IMR-90 (cell line): ENCODE results near the gene RPLP1. TPM values are rescaled to one million over a fixed set of nuclear protein-coding genes. Genes with fewer than 3 reads are reported as not detected.

ENCODE experiments used
- ATAC-seq: fragments of 200-7000 bp; cut with Tn5 transposase; 2 replicates; pipeline ENCODE4 v1.9.1; 2020; ENCODE audit warnings: low read depth, mild to moderate bottlenecking, moderate library complexity
- BruUV-seq: library from RNA; stranded (reverse); fragments of 400-500 nt; replicated peaks from 2 replicates; lab custom pipeline; 2021; lab: Mats Ljungman, UMichigan
- CTCF ChIA-PET: fragments of 300-600 bp; formaldehyde crosslinking; extraction: SDS; loops from one replicate; lab custom pipeline; 2021; ENCODE audit warnings: antibody characterized with exemption; lab: Yijun Ruan, JAX
- POLR2A ChIA-PET: fragments of 300-600 bp; sonication (Branson Sonifier 250); formaldehyde crosslinking; loops from one replicate; lab custom pipeline; 2022; ENCODE audit warnings: antibody characterized with exemption; ENCODE audit not compliant: unreplicated experiment; lab: Charles Lee
- DNase-seq: peaks from one replicate; pipeline ENCODE4 v3.0.0; 2013
- H2AFZ ChIP-seq: replicated peaks from 2 replicates; pipeline ENCODE3; 2013; ENCODE audit warnings: low read length, mild to moderate bottlenecking; ENCODE audit not compliant: poor library complexity
- H2AK5ac ChIP-seq: 2 replicates; pipeline ENCODE4 v1.6.1; 2013; ENCODE audit warnings: low read depth, low read length, inconsistent platforms
- H2AK9ac ChIP-seq: replicated peaks from 2 replicates; pipeline ENCODE3; 2013; ENCODE audit warnings: mild to moderate bottlenecking, low read depth, low read length, moderate library complexity; ENCODE audit not compliant: poor library complexity
- H2BK120ac ChIP-seq: 2 replicates; pipeline ENCODE4 v1.6.1; 2013; ENCODE audit warnings: low read depth, low read length, inconsistent platforms
- H2BK15ac ChIP-seq: 3 replicates; pipeline ENCODE4 v1.6.1; 2013; ENCODE audit warnings: low read depth, low read length, inconsistent platforms
- H2BK20ac ChIP-seq: 2 replicates; pipeline ENCODE4 v1.6.1; 2013; ENCODE audit warnings: low read depth, mild to moderate bottlenecking, inconsistent platforms, low read length, moderate library complexity
- H2BK5ac ChIP-seq: 2 replicates; pipeline ENCODE4 v1.6.1; 2013; ENCODE audit warnings: mild to moderate bottlenecking, low read depth, low read length, inconsistent platforms; ENCODE audit not compliant: poor library complexity, severe bottlenecking
- H3K14ac ChIP-seq: replicated peaks from 2 replicates; pipeline ENCODE4 v1.6.1; 2013; ENCODE audit warnings: low read depth, low read length, inconsistent platforms
- H3K18ac ChIP-seq: 2 replicates; pipeline ENCODE4 v1.6.1; 2013; ENCODE audit warnings: low read depth, low read length, control low read depth
- H3K23ac ChIP-seq: 2 replicates; pipeline ENCODE4 v1.6.1; 2013; ENCODE audit warnings: low read depth, low read length, inconsistent platforms
- H3K27ac ChIP-seq: 2 replicates; pipeline ENCODE4 v1.5.1; 2013; ENCODE audit warnings: mild to moderate bottlenecking, control low read depth, low read length; ENCODE audit not compliant: insufficient read depth
- H3K27me3 ChIP-seq: 2 replicates; pipeline ENCODE4 v1.6.1; 2013; ENCODE audit warnings: low read length; ENCODE audit not compliant: control insufficient read depth, insufficient read depth
- H3K36me3 ChIP-seq: 2 replicates; pipeline ENCODE4 v1.6.1; 2013; ENCODE audit warnings: low read length, mixed read lengths; ENCODE audit not compliant: control insufficient read depth, insufficient read depth
- H3K4ac ChIP-seq: 2 replicates; pipeline ENCODE4 v1.6.1; 2013; ENCODE audit warnings: low read depth, low read length, inconsistent platforms
- H3K4me1 ChIP-seq: 2 replicates; pipeline ENCODE4 v1.6.1; 2013; ENCODE audit warnings: low read length, mixed read lengths; ENCODE audit not compliant: control insufficient read depth, insufficient read depth
- H3K4me2 ChIP-seq: 2 replicates; pipeline ENCODE4 v1.6.1; 2013; ENCODE audit warnings: low read depth, mild to moderate bottlenecking, control low read depth, low read length, moderate library complexity
- H3K4me3 ChIP-seq: 2 replicates; pipeline ENCODE4 v1.5.1; 2013; ENCODE audit warnings: low read depth, mild to moderate bottlenecking, control low read depth, low read length, moderate library complexity; ENCODE audit not compliant: insufficient read depth
- H3K56ac ChIP-seq: 2 replicates; pipeline ENCODE4 v1.6.1; 2013; ENCODE audit warnings: low read length, inconsistent platforms; ENCODE audit not compliant: insufficient read depth; ENCODE audit errors: extremely low read depth
- H3K79me1 ChIP-seq, 2 experiments: 2 replicates each; pipeline ENCODE4 v1.6.1; 2013; ENCODE audit warnings: low read length in 2 of 2, inconsistent platforms in 1 of 2, low read depth in 1 of 2
- H3K9ac ChIP-seq: 2 replicates; pipeline ENCODE4 v1.6.1; 2013; ENCODE audit warnings: low read depth, low read length, control low read depth
- H3K9me1 ChIP-seq: 2 replicates; pipeline ENCODE4 v1.6.1; 2013; ENCODE audit warnings: low read length, inconsistent platforms; ENCODE audit not compliant: insufficient read depth
- H3K9me3 ChIP-seq: 2 replicates; pipeline ENCODE4 v1.6.1; 2013; ENCODE audit warnings: low read length; ENCODE audit not compliant: control insufficient read depth, insufficient read depth
- H4K20me1 ChIP-seq: 2 replicates; pipeline ENCODE4 v1.6.1; 2013; ENCODE audit warnings: low read length, inconsistent platforms; ENCODE audit not compliant: insufficient read depth
- H4K5ac ChIP-seq: 2 replicates; pipeline ENCODE4 v1.6.1; 2013; ENCODE audit warnings: mild to moderate bottlenecking, low read depth, low read length, control low read depth
- H4K8ac ChIP-seq, 2 experiments: 2 replicates each; pipeline ENCODE4 v1.6.1; 2013; ENCODE audit warnings: low read depth in 2 of 2, low read length in 2 of 2, control low read depth in 1 of 2, inconsistent platforms in 1 of 2
- H4K91ac ChIP-seq: 2 replicates; pipeline ENCODE4 v1.6.1; 2013; ENCODE audit warnings: low read depth, low read length, inconsistent platforms; ENCODE audit not compliant: insufficient read depth
- BHLHE40 ChIP-seq: fragments of 150-350 bp; IDR thresholded peaks from 2 replicates; pipeline ENCODE4 v1.6.1; 2016; ENCODE audit warnings: mild to moderate bottlenecking, low read depth, low read length
- FOS ChIP-seq: fragments of 150-350 bp; IDR thresholded peaks from 2 replicates; pipeline ENCODE4 v1.6.1; 2016; ENCODE audit warnings: low read depth, low read length
- MAFK ChIP-seq: IDR thresholded peaks from 2 replicates; pipeline ENCODE4 v1.6.1; 2012; ENCODE audit warnings: low read depth, low read length, improper control_type of control experiment
- MAZ ChIP-seq: IDR thresholded peaks from 2 replicates; pipeline ENCODE4 v1.6.1; 2012; ENCODE audit warnings: low read depth, mild to moderate bottlenecking, low read length, improper control_type of control experiment, moderate library complexity, borderline replicate concordance
- MXI1 ChIP-seq: IDR thresholded peaks from 2 replicates; pipeline ENCODE4 v1.6.1; 2012; ENCODE audit warnings: low read depth, mild to moderate bottlenecking, low read length, moderate library complexity, borderline replicate concordance
- NFE2L2 ChIP-seq: fragments of 150-350 bp; IDR thresholded peaks from 2 replicates; pipeline ENCODE4 v1.6.1; 2016; ENCODE audit warnings: low read depth, mild to moderate bottlenecking, low read length
- RAD21 ChIP-seq: IDR thresholded peaks from 2 replicates; pipeline ENCODE4 v1.6.1; 2012; ENCODE audit warnings: low read length, improper control_type of control experiment
- RFX5 ChIP-seq: IDR thresholded peaks from 2 replicates; pipeline ENCODE4 v1.8.0; 2012; ENCODE audit warnings: low read depth, mild to moderate bottlenecking, low read length, moderate library complexity
- WGBS, 2 experiments: methylation state at CpG; one replicate each; pipeline versions ENCODE4 v1.1.5 to v1.1.7; 2013; ENCODE audit warnings: missing lambda C conversion rate in 2 of 2; ENCODE audit not compliant: insufficient read length in 1 of 2; ENCODE audit errors: extremely low coverage in 2 of 2; 5-methylcytosine and 5-hydroxymethylcytosine counted together
- dilution Hi-C: fragments of 300-500 bp; cut with HindIII; formaldehyde crosslinking; loops from one replicate; pipeline ENCODE4 v1.14.3; 2018; ENCODE audit warnings: low sequenced_read_pairs; ENCODE audit not compliant: unreplicated experiment
- in situ Hi-C: fragments of 300-500 bp; cut with MboI; formaldehyde crosslinking; loops from 3 replicates; pipeline ENCODE4 v1.14.3; 2019; ENCODE audit warnings: low sequenced_read_pairs, inconsistent platforms, mixed read lengths
- intact Hi-C: fragments of 100-400 bp; cut with micrococcal nuclease; formaldehyde crosslinking; loops from 2 replicates; pipeline ENCODE4 v1.10.0; 2022
- polyA plus RNA-seq, 3 experiments: library from polyadenylated mRNA; depleted of rRNA; stranded (reverse); fragments of >200 nt; gene quantifications; 2 replicates each; pipeline ENCODE4 v1.2.3, GENCODE V29; 2012; ENCODE audit warnings: low replicate concordance in 1 of 3
- total RNA-seq: library from RNA; depleted of rRNA; stranded (reverse); fragments of >200 nt; gene quantifications from 2 replicates; pipeline ENCODE4 v1.2.3, GENCODE V29; 2012
- TF ChIP-seq, protein P1 (sequence below): conservative IDR thresholded peaks from 2 replicates; pipeline ENCODE4 v1.5.1; 2012; ENCODE audit warnings: mild to moderate bottlenecking, low read depth, low read length, improper control_type of control experiment
- TF ChIP-seq, protein P2 (sequence below): fragments of 150-350 bp; IDR thresholded peaks from 2 replicates; pipeline ENCODE4 v1.6.1; 2016; ENCODE audit warnings: low read depth, mild to moderate bottlenecking, low read length, moderate library complexity, borderline replicate concordance

The RPLP1 gene
- total and polyA plus RNA-seq, 2 of the 4 experiments (the other 2 are of a cell fraction): 97.0 to 1,440 TPM

DNA sequence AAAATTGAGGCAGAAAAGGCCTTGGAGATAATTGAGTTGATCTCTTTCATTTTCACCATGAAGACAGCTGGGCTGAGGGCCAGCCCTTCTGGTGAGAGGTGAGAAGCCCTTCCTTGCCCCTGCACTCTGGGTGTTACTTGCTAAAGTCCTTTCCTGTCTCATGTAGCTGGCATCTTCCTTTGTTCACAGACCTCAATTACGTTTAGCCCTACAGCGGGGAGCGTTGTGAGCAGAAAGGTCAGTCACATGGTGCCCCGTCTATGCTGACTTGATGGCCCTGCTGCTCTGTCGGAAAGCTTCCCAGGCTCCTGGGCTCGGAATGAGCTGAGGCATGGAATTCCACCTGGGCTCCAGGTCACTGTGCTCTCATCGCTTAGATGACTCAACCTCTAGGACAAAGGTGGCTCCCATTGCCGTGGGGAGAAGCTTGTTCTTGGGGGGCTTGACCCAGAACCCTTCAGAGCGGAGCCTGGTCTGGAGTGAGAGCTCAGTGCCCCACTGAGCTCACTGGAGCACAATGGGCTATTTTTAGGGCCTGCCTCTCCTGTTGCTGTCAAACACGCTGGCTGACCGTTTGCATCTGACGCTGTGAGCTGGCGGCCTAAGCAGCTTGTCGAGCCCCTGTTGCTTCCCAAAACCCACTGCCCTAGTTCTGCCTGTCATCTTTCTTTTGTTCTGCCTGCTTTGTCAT is 47.0 kb downstream of the RPLP1 start:
- no peak for TF ChIP-seq RFX5
- TF ChIP-seq FOS: no peak
- no peak for TF ChIP-seq MAFK
- TF ChIP-seq, protein P1, sequence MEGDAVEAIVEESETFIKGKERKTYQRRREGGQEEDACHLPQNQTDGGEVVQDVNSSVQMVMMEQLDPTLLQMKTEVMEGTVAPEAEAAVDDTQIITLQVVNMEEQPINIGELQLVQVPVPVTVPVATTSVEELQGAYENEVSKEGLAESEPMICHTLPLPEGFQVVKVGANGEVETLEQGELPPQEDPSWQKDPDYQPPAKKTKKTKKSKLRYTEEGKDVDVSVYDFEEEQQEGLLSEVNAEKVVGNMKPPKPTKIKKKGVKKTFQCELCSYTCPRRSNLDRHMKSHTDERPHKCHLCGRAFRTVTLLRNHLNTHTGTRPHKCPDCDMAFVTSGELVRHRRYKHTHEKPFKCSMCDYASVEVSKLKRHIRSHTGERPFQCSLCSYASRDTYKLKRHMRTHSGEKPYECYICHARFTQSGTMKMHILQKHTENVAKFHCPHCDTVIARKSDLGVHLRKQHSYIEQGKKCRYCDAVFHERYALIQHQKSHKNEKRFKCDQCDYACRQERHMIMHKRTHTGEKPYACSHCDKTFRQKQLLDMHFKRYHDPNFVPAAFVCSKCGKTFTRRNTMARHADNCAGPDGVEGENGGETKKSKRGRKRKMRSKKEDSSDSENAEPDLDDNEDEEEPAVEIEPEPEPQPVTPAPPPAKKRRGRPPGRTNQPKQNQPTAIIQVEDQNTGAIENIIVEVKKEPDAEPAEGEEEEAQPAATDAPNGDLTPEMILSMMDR: no peak
- TF ChIP-seq NFE2L2: no peak
- no peak for TF ChIP-seq MAZ
- no peak for TF ChIP-seq MXI1
- no peak for TF ChIP-seq RAD21
- TF ChIP-seq, protein P2, sequence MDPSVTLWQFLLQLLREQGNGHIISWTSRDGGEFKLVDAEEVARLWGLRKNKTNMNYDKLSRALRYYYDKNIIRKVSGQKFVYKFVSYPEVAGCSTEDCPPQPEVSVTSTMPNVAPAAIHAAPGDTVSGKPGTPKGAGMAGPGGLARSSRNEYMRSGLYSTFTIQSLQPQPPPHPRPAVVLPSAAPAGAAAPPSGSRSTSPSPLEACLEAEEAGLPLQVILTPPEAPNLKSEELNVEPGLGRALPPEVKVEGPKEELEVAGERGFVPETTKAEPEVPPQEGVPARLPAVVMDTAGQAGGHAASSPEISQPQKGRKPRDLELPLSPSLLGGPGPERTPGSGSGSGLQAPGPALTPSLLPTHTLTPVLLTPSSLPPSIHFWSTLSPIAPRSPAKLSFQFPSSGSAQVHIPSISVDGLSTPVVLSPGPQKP: no peak
- no peak for TF ChIP-seq BHLHE40
- 52% methylated on average over 10 of the region's 14 CpGs; no CpG with 5 or more reads in 1 of the 2 experiments for WGBS, 2 experiments
- H2BK20ac ChIP-seq: no peak overlapping the region
- H4K20me1 ChIP-seq: no peaks in the 10 kb centered on the region
- H2AK9ac ChIP-seq: no peak overlapping the region
- no peak overlapping the region for H2AK5ac ChIP-seq
- H4K8ac ChIP-seq: no peak overlapping the region
- no peak overlapping the region for H3K9ac ChIP-seq
- no TSS peak for BruUV-seq
- intact Hi-C loops: no loop called here
- H3K4ac ChIP-seq: no peak overlapping the region
- H4K5ac ChIP-seq: no peak overlapping the region
- H3K79me1 ChIP-seq: no peaks in the 10 kb centered on the region
- no peak overlapping the region for H3K14ac ChIP-seq
- in situ Hi-C loops: no loop called here
- H3K9me3 ChIP-seq: no peaks in the 10 kb centered on the region
- no peak overlapping the region for H3K23ac ChIP-seq
- no peak for DNase-seq
- dilution Hi-C loops: no loop called here
- no peak overlapping the region for H3K4me3 ChIP-seq
- ChIA-PET CTCF (no interaction called here), POLR2A (no interaction called here)
- H2BK5ac ChIP-seq: no peak overlapping the region
- H3K27ac ChIP-seq: no peak overlapping the region
- no peak overlapping the region for H2BK120ac ChIP-seq
- H2AFZ ChIP-seq: no peak overlapping the region
- H4K91ac ChIP-seq: no peak overlapping the region
- H3K9me1 ChIP-seq: no peaks in the 10 kb centered on the region
- H3K56ac ChIP-seq: no peak overlapping the region
- no peaks in the 10 kb centered on the region for H3K36me3 ChIP-seq
- no peak overlapping the region for H3K18ac ChIP-seq
- ATAC-seq: no peak
- no peak overlapping the region for H3K4me2 ChIP-seq
- H3K27me3 ChIP-seq: peaks cover 54% of the 10 kb centered on the region
- no peak overlapping the region for H2BK15ac ChIP-seq
- H3K4me1 ChIP-seq: no peaks in the 10 kb centered on the region
